ENCODE data around the gene FERMT1. TPM values are rescaled to one million over a fixed set of nuclear protein-coding genes. Genes with fewer than 3 reads are reported as not detected.

FERMT1 gene
- total and polyA plus RNA-seq, 2 of the 13 experiments (the other 11 are each of a cell fraction or from before 2014, with no cell fraction given), result 15.8 to 29.5 TPM

- TF ChIP-seq ZNF713 (CRISPR knock-in tag; IDR thresholded peaks at IDR 0.05), result peak; percentile 71; the same call in 1 of the 2 replicates
- TF ChIP-seq CBX1 (IDR thresholded peaks at IDR 0.05; ENCODE audit: low read depth), result peak; percentile 26
- peak; percentile 16 for TF ChIP-seq ZSCAN9 (CRISPR knock-in tag; IDR thresholded peaks at IDR 0.05; ENCODE audit: borderline replicate concordance)
- peak; percentile 90 for TF ChIP-seq ESRRA (CRISPR knock-in tag; IDR thresholded peaks at IDR 0.05; ENCODE audit: low read depth)
- peak; percentile 99; the same call in 1 of the 2 replicates for TF ChIP-seq GLI4 (CRISPR knock-in tag; IDR thresholded peaks at IDR 0.05; ENCODE audit: borderline replicate concordance)
- TF ChIP-seq ZNF761 (CRISPR knock-in tag; conservative IDR thresholded peaks at IDR 0.05), result peak; percentile 93
- peak; percentile 45 for TF ChIP-seq ZNF605 (CRISPR knock-in tag; IDR thresholded peaks at IDR 0.05)
- peak; percentile 76 for TF ChIP-seq PRDM15 (CRISPR knock-in tag; IDR thresholded peaks at IDR 0.05)
- no peak for TF ChIP-seq PRMT3 (CRISPR knock-in tag; IDR thresholded peaks at IDR 0.05; ENCODE audit: borderline replicate concordance, low read depth)
- peak; percentile 51; the same call in 1 of the 2 replicates for TF ChIP-seq ZNF678 (CRISPR knock-in tag; IDR thresholded peaks at IDR 0.05)
- peak; percentile 82; the same call in 1 of the 2 replicates for TF ChIP-seq TOPORS (CRISPR knock-in tag; IDR thresholded peaks at IDR 0.05)
- 0 out of 2 replicates have a peak, but pooled peaks have one; percentile 22 for TF ChIP-seq NFIB (CRISPR knock-in tag; IDR thresholded peaks at IDR 0.05; ENCODE audit: borderline replicate concordance)
- TF ChIP-seq NFYC (CRISPR knock-in tag; IDR thresholded peaks at IDR 0.05), result no peak
- TF ChIP-seq ZNF510 (CRISPR knock-in tag; IDR thresholded peaks at IDR 0.05; ENCODE audit: low read depth), result 0 out of 2 replicates have a peak, but pooled peaks have one; percentile 43
- peak; percentile 27 for TF ChIP-seq ERF (CRISPR knock-in tag; IDR thresholded peaks at IDR 0.05)
- peak; percentile 69; the same call in 1 of the 2 replicates for TF ChIP-seq JUNB (CRISPR knock-in tag; IDR thresholded peaks at IDR 0.05; ENCODE audit: borderline replicate concordance)
- no peak for TF ChIP-seq NCOA5 (CRISPR knock-in tag; IDR thresholded peaks at IDR 0.05)
- TF ChIP-seq ZNF496 (CRISPR knock-in tag; IDR thresholded peaks at IDR 0.05; ENCODE audit: insufficient replicate concordance), result no peak
- TF ChIP-seq HOXA5 (CRISPR knock-in tag; IDR thresholded peaks at IDR 0.05), result peak; percentile 81
- no peak; the same call in 1 of the 2 replicates for TF ChIP-seq PPARG (CRISPR knock-in tag; conservative IDR thresholded peaks at IDR 0.05)
- TF ChIP-seq MEIS1 (CRISPR knock-in tag; IDR thresholded peaks at IDR 0.05; ENCODE audit: borderline replicate concordance), result peak; percentile 83
- no peak for TF ChIP-seq EZH2 (conservative IDR thresholded peaks at IDR 0.05; ENCODE audit: low read depth, low read length)
- peak; percentile 99 for TF ChIP-seq ZNF687 (CRISPR knock-in tag; IDR thresholded peaks at IDR 0.05)
Measured at GRCh38 chr20:6122873-6123648, at the start of gene FERMT1 (continued).
